HFFc6 (cell line): ENCODE measurements around the gene SDK2. TPM values are rescaled to one million over a fixed set of nuclear protein-coding genes. Genes with fewer than 3 reads are reported as not detected.
"Not testable (repeated sequence)": the region's sequence is repeated elsewhere in the genome, so short reads cannot be mapped to it uniquely, and the experiment has no call there.

Source experiments
- DNase-seq: peaks from one replicate; pipeline ENCODE4 v3.0.0-alpha.2; 2018
- H3K27ac Mint-ChIP-seq: 2 replicates; pipeline ENCODE4 v1.8.0; 2020; ENCODE audit warnings: mild to moderate bottlenecking, mixed read lengths
- H3K27me3 Mint-ChIP-seq: 2 replicates; pipeline ENCODE4 v1.8.0; 2021; ENCODE audit warnings: mild to moderate bottlenecking, moderate library complexity, mixed read lengths; ENCODE audit not compliant: insufficient read depth
- H3K36me3 Mint-ChIP-seq: 2 replicates; pipeline ENCODE4 v1.8.0; 2021; ENCODE audit warnings: low read depth, mixed read lengths
- H3K4me1 Mint-ChIP-seq: 2 replicates; pipeline ENCODE4 v1.8.0; 2020; ENCODE audit warnings: low read depth, mixed read lengths
- H3K4me3 Mint-ChIP-seq: 2 replicates; pipeline ENCODE4 v1.8.0; 2020; ENCODE audit warnings: mild to moderate bottlenecking, moderate library complexity, mixed read lengths
- H3K9me3 Mint-ChIP-seq: 2 replicates; pipeline ENCODE4 v1.8.0; 2020; ENCODE audit warnings: mild to moderate bottlenecking, mixed read lengths
- total RNA-seq, 6 experiments: library from RNA; stranded (reverse); fragmentation: NEBNext Ultra II Directional; extraction: Animal tissue kit (Norgen Biotek cat#: 25700); gene quantifications; 2 replicates in 1 of 6; 3 replicates in 5 of 6; pipeline ENCODE4 v1.2.3, GENCODE V29; 2021
- TF ChIP-seq, protein P1 (sequence below): fragments of 200-600 bp; sonication (generic); IDR thresholded peaks from 2 replicates; pipeline ENCODE4 v1.5.0; 2021; ENCODE audit warnings: antibody characterized with exemption, mild to moderate bottlenecking

The SDK2 gene
- total RNA-seq, 6 experiments from 2014 or later = 0.03 TPM; not detected in 4

DNA sequence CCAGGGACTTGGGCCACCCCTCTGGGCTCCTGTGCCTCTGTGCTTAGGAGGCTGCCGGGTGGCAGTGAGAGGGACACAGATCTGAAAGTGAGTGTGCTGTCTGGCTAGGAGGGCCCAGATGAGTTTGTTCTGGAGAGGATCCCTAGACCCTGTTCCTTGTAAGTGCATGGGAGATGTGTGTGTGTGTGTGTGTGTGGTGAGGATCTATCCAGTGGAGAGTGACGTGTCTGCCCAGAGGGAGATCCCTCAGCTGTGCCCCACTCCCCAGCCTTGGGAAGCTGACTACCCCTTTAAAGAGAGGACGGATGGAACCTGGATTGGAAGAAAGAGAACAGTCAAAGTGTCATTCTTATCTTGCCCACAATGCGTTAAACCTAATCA, 306.9 kb downstream of the SDK2 start:
- Mint-ChIP-seq H3K4me3 (no peak overlapping the region), H3K36me3 (no peaks in the 10 kb centered on the region), H3K27me3 (no peaks in the 10 kb centered on the region; the same call in none of the 2 replicates), H3K4me1 (peaks cover 29% of the 10 kb centered on the region), H3K27ac (peak overlapping the region; percentile 14; the same call in 1 of the 2 replicates), H3K9me3 (no peaks in the 10 kb centered on the region)
- TF ChIP-seq, protein P1, sequence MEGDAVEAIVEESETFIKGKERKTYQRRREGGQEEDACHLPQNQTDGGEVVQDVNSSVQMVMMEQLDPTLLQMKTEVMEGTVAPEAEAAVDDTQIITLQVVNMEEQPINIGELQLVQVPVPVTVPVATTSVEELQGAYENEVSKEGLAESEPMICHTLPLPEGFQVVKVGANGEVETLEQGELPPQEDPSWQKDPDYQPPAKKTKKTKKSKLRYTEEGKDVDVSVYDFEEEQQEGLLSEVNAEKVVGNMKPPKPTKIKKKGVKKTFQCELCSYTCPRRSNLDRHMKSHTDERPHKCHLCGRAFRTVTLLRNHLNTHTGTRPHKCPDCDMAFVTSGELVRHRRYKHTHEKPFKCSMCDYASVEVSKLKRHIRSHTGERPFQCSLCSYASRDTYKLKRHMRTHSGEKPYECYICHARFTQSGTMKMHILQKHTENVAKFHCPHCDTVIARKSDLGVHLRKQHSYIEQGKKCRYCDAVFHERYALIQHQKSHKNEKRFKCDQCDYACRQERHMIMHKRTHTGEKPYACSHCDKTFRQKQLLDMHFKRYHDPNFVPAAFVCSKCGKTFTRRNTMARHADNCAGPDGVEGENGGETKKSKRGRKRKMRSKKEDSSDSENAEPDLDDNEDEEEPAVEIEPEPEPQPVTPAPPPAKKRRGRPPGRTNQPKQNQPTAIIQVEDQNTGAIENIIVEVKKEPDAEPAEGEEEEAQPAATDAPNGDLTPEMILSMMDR = no peak
- DNase-seq = no peak

DNA sequence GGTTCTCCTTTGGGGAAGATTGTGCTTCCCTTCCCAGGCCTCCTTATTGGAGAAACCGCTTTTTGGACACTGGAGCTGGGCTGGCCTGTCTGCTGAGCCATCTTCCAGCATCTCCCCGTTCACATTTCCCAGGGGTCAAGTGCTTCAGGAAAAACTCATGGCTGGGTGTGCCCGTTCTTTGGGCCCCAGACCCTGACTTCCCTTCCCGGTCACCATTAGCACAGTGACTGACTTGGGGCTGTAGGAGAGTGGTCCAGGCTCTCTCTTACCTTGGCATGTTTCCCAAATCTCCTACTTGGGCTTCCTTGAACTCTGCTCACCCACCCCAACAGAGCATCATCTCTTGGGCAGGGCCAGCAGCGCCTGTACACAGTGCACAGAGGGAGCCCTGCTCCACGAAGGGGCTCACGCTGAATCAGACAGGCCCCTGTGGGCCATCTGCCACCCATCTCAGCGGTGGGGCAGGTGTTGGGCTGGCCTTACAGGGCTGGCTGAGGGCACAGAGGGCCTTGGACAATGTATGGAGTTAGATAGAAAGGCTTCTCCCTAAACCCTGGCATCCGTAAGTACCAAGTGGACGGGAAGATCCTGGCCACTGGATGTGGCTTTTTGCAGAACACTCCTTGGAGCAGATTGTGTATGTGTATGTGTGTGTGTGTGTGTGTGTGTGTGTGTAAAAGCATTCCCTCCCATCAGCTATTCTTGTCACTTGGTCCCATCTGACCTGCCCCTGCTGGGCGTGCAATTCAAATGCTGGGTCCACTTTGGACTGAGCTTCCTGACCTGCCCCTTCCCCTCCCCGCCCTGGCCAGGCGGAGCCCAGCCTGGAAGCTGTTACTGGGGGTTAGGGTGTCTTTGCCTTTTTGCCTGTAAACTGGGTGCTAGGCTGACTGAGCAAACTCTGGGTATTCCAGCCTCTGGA, 307.6 kb downstream of the SDK2 start:
- Mint-ChIP-seq H3K36me3 (no peaks in the 10 kb centered on the region), H3K27me3 (no peaks in the 10 kb centered on the region; the same call in none of the 2 replicates), H3K9me3 (no peaks in the 10 kb centered on the region), H3K4me1 (peaks cover 25% of the 10 kb centered on the region), H3K4me3 (no peak overlapping the region), H3K27ac (no peak overlapping the region)
- TF ChIP-seq, protein P1 = no peak
- no peak for DNase-seq

DNA sequence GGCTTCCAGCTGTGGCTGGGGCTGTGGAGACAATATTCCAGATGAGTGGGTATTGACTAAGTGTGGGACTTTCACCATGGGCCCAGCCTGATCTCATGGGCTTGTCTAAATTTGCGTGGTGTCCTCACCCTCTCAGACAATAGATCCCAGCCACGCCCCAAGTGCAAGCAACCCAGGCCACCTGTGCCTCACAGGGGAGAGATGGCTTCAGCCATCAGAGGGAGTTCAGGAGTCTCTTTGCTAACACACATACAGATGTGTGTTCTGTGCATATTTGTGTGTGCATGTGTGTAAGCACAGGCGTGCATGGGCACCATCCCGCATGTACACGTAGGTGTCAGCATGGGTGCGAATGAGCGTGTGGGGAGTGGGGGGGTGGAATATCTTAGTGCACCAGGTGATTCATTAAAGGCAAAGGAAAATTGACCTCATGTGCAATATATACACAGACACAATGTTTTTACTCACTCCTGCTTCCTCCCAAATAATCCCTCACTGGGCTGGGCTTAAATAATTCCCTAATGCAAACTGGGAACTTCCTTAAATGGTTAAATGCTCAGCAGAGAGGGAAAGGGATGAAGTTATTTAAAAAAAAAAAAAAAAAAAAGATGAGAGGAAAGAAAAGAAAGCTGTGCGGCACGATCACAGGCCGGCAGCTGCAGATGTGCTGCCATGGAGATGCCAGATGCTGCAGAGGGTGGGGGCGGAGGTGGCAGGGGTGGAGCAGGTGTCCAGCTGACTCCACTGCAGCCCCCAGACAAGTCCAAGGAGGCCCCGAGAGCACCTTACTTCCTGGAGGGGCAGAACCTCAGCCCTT, 308.4 kb downstream of the SDK2 start:
- Mint-ChIP-seq H3K36me3 (no peaks in the 10 kb centered on the region), H3K4me1 (peaks cover 25% of the 10 kb centered on the region), H3K27me3 (no peaks in the 10 kb centered on the region; the same call in none of the 2 replicates), H3K9me3 (no peaks in the 10 kb centered on the region), H3K27ac (no peak overlapping the region), H3K4me3 (no peak overlapping the region)
- TF ChIP-seq, protein P1 = no peak
- DNase-seq = no peak

DNA sequence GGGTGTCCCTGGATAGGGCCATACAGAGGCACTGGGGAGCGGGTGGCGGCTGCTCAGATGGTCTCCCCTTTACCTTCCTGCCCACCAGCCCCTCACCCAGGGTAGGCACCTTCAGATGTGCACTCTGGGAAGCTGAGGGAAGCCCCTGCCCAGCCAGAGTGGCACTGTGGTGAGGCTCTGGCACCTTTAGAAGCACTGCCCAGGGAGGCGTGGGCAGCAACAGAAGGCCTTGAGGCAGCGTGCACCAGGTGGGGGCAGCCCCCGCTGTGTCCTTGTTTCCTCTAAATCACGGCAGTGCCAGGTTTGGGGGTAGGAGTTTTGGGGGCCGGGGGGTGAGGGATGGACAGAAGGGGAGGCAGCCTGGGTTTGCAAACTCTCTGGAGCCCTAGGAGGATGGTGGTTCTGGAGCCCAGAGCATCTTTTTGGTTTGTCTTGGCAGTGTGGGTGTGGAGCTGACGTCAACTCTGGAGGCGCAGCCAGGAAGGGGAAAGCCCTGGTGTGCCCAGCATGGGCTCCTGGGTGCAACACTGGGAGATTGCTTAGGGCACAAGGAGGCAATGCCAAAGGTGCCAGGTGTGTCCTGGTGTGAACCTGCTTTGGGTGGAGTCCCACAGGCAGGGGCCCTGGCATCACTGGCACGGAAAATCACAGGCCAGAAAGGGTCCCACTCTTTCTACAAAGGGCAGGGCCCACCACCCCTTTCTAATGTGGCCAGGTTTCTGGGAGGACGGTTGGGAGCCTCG, 309.3 kb downstream of the SDK2 start:
- TF ChIP-seq, protein P1 = no peak
- Mint-ChIP-seq H3K27ac (no peak overlapping the region), H3K27me3 (no peaks in the 10 kb centered on the region; the same call in none of the 2 replicates), H3K9me3 (no peaks in the 10 kb centered on the region), H3K36me3 (no peaks in the 10 kb centered on the region), H3K4me3 (no peak overlapping the region), H3K4me1 (peaks cover 18% of the 10 kb centered on the region)
- DNase-seq = no peak

DNA sequence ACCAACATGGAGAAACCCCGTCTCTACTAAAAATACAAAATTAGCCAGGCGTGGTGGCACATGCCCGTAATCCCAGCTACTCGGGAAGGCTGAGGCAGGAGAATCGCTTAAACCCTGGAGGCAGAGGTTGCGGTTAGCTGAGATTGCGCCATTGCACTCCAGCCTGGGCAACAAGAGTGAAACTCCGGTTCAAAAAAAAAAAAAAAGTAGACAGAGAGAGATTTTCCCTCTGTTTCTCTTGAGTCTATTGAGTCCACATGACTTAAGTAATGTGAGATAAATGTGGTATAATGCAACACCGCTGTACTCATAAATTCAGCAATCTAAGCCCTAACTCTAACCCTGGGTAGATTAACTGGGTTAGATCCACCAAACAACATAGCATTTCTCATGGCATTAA, 310.8 kb downstream of the SDK2 start:
- DNase-seq, H3K27ac Mint-ChIP-seq, H3K36me3 Mint-ChIP-seq, H3K27me3 Mint-ChIP-seq, H3K4me3 Mint-ChIP-seq, H3K4me1 Mint-ChIP-seq, H3K9me3 Mint-ChIP-seq: not testable (repeated sequence)
